Motor neuron (in vitro differentiated cells): ENCODE data around the gene TRAPPC4. TPM values are rescaled to one million over a fixed set of nuclear protein-coding genes. Genes with fewer than 3 reads are reported as not detected.
"Not testable (repeated sequence)": the region's sequence is repeated elsewhere in the genome, so short reads cannot be mapped to it uniquely, and the experiment has no call there.

Experiments used
- ATAC-seq, 8 experiments: fragments of 200-7000 bp; cut with Tn5 transposase; replicated peaks in 6 of 8; 2 replicates each; pipeline ENCODE4 v1.8.0; 2021; ENCODE audit warnings: mild to moderate bottlenecking in 8 of 8, moderate library complexity in 8 of 8
- H3K27ac ChIP-seq, 2 donors: fragments of 250-450 bp; sonication (Bioruptor Pico); 2 replicates each; pipeline ENCODE4 v1.9.0; 2021; ENCODE audit warnings: antibody characterized with exemption in 2 of 2, mild to moderate bottlenecking in 2 of 2, moderate library complexity in 1 of 2
- H3K4me1 ChIP-seq, 2 donors: fragments of 250-450 bp; sonication (Bioruptor Pico); replicated peaks in 1 of 2; 2 replicates each; pipeline ENCODE4 v1.6.1; 2021; ENCODE audit warnings: antibody characterized with exemption in 2 of 2, mild to moderate bottlenecking in 2 of 2, moderate library complexity in 1 of 2
- H3K4me3 ChIP-seq, 5 donors: fragments of 250-450 bp; sonication (Bioruptor Pico); 2 replicates each; pipeline ENCODE4 v1.9.0; 2021; ENCODE audit warnings: antibody characterized with exemption in 5 of 5, mild to moderate bottlenecking in 5 of 5, moderate library complexity in 4 of 5
- WGBS, 10 experiments: fragments of 450-650 bp; shearing (Covaris generic); methylation state at CpG; one replicate each; pipeline ENCODE4 v1.0.0; 2022; 5-methylcytosine and 5-hydroxymethylcytosine counted together
- in situ Hi-C, 9 experiments: fragments of 400-800 bp; cut with MboI; loops; one replicate each; pipeline ENCODE4 v1.15.0; 2021; ENCODE audit warnings: low sequenced_read_pairs in 9 of 9, low pct_unique_long_range_greater_than_20kb in 2 of 9; ENCODE audit not compliant: unreplicated experiment in 9 of 9
- total RNA-seq, 8 experiments: library from RNA; unstranded; fragments of 300-600 nt; gene quantifications; 2 replicates each; pipeline versions ENCODE4 v1.2.3 to v1.2.4, GENCODE V29; 2022

Gene TRAPPC4
- total RNA-seq, 8 experiments from 2014 or later, result 66.1 to 150 (median 105) TPM

- no peak overlapping the region for H3K27ac ChIP-seq
Measured at GRCh38 chr11:119048644-119049043, 30.1 kb downstream of the TRAPPC4 start.

GRCh38 chr11:119049081-119049480 is 30.5 kb downstream of the TRAPPC4 start:
- in situ Hi-C loops, result no loop called here
- Histone ChIP-seq H3K4me1 (no peaks in the 10 kb centered on the region), H3K4me3 (no peak overlapping the region), H3K27ac (no peak overlapping the region)
- 92 to 100% (median 95%) methylated on average over 2 to 5 of the region's 7 CpGs; no CpG with 5 or more reads in 7 of the 10 experiments for WGBS, 10 experiments
- peak in 1 of 8 experiments; percentile 10 for ATAC-seq

More at GRCh38 chr11:119048644-119049043, 30.1 kb downstream of the TRAPPC4 start:
- H3K4me1 ChIP-seq, result no peaks in the 10 kb centered on the region
- no peak overlapping the region for H3K4me3 ChIP-seq
- ATAC-seq, result no peak
- in situ Hi-C loops, result no loop called here
- WGBS, 10 experiments, result 62 to 100% (median 96%) methylated on average over 3 to 8 of the region's 9 CpGs; no CpG with 5 or more reads in 6 of the 10 experiments

- H3K4me1 ChIP-seq, result peaks cover 7% of the 10 kb centered on the region in 2 donors
- WGBS, 10 experiments, result 60 to 100% (median 86%) methylated on average over 1 to 5 of the region's 17 CpGs; no CpG with 5 or more reads in 6 of the 10 experiments
- H3K27ac ChIP-seq, result no peak overlapping the region
- in situ Hi-C loops, result no loop called here
- no peak overlapping the region for H3K4me3 ChIP-seq
- ATAC-seq, result peak in 1 of 8 experiments; percentile 5
Measured at GRCh38 chr11:119051440-119052162, 33.0 kb downstream of the TRAPPC4 start.

- ATAC-seq, result no peak
- no peak overlapping the region for H3K4me3 ChIP-seq
- peaks cover 7% of the 10 kb centered on the region in 2 donors for H3K4me1 ChIP-seq
- 93 to 100% (median 96%) methylated on average over 6 to 14 of the region's 23 CpGs; no CpG with 5 or more reads in 3 of the 10 experiments for WGBS, 10 experiments
- in situ Hi-C loops, result no loop called here
- no peak overlapping the region for H3K27ac ChIP-seq
Measured at GRCh38 chr11:119052163-119052814, 33.7 kb downstream of the TRAPPC4 start.

- 90 to 100% (median 100%) methylated on average over 2 to 4 of the region's 10 CpGs; no CpG with 5 or more reads in 7 of the 10 experiments for WGBS, 10 experiments
- H3K27ac ChIP-seq, result no peak overlapping the region
- ATAC-seq, result no peak
- in situ Hi-C loops, result no loop called here
- peaks cover 12 to 13% of the 10 kb centered on the region in 2 donors for H3K4me1 ChIP-seq
- H3K4me3 ChIP-seq, result no peak overlapping the region
Measured at GRCh38 chr11:119054418-119054817, 35.9 kb downstream of the TRAPPC4 start.

GRCh38 chr11:119055901-119056300 is 37.3 kb downstream of the TRAPPC4 start:
- Histone ChIP-seq H3K4me3 (peak overlapping the region; percentile 65 to 91 (median 77)), H3K27ac (peak overlapping the region in 1 of 2 donors; percentile 87), H3K4me1 (peaks cover 12 to 13% of the 10 kb centered on the region in 2 donors)
- no peak for ATAC-seq
- 13 to 82% (median 34%) methylated on average over 1 to 6 of the region's 6 CpGs; no CpG with 5 or more reads in 1 of the 10 experiments for WGBS, 10 experiments
- in situ Hi-C loops, result no loop called here

GRCh38 chr11:119056421-119056999 is 37.9 kb downstream of the TRAPPC4 start:
- peak; percentile 3 to 17 (median 7) for ATAC-seq
- WGBS, 10 experiments, result 0% methylated on average over 1 to 5 of the region's 48 CpGs; no CpG with 5 or more reads in 5 of the 10 experiments
- Histone ChIP-seq H3K4me1 (peaks cover 12 to 13% of the 10 kb centered on the region in 2 donors), H3K27ac (peak overlapping the region; percentile 84 to 87), H3K4me3 (peak overlapping the region; percentile 65 to 91 (median 77))
- in situ Hi-C loops, result no loop called here

DNA sequence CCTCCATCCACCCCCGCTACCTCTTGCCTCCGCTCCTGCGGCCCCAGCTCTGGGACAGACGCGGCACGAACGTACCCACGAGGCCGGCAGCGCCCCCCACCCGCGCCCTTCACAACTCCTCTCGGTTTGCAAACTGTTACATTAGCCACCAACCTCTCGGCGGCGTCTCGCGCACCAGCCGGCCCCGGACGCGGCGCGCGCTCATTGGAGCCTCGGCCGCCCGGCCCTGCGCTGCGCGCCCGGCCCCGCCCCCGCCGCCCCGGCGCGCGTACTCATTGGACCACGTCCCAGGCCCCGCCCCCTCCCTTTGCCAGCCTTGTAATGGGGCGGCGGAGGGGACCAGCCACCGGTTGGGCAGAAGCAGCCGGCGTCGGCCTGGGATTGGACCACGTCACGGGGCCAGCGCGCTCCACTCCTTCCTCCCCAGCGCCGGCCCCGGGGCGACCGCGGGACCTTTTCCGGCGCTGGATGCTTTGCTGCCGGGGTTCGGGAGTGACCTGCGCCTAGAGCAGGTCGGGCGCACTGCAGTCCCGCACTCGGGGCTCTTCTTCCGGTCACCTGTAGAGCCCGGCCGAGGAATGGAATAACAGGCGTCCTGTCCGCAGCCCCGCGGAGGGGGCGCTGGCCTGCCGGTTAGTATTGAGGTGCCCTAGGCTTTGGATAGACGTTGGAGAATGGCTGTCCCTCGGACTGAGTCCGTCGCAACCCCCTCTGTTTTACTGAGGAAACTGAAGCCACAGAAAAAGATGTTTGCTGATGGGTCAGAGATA is 38.6 kb downstream of the TRAPPC4 start, which contains the start of gene HYOU1:
Gene HYOU1 (minus strand): TSS at position 206 of the 770 bp plus-strand sequence. CDS start 1,045 bp downstream, outside the sequence.
- in situ Hi-C loops, result no loop called here
- Histone ChIP-seq H3K4me3 (peak within 1 kb of the TSS; percentile 65 to 91 (median 77)), H3K27ac (peak within 1 kb of the TSS; percentile 84 to 87), H3K4me1 (peaks cover 12 to 13% of the 10 kb centered on the region in 2 donors)
- WGBS, 10 experiments, result 0 to 9% (median 0%) methylated on average over 3 to 10 of the region's 79 CpGs; no CpG with 5 or more reads in 3 of the 10 experiments
- ATAC-seq, result peak; percentile 90 to 96 (median 94)

DNA sequence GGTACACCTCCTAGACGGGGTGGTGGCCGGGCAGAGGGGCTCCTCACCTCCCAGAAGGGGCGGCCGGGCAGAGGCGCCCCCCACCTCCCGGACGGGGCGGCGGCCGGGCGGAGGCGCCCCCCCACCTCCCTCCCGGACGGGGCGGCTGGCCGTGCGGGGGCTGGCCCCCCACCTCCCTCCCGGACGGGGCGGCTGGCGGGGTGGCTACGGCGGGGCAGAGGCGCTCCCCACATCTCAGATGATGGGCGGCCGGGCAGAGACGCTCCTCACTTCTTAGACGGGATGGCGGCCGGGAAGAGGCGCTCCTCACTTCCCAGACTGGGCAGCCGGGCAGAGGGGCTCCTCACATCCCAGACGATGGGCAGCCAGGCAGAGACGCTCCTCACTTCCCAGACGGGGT is 40.6 kb downstream of the TRAPPC4 start:
- H3K27ac ChIP-seq, ATAC-seq, H3K4me3 ChIP-seq, in situ Hi-C loops: not testable (repeated sequence)
- WGBS, 10 experiments, result no CpG with 5 or more reads among the region's 35 CpGs
- peaks cover 12 to 13% of the 10 kb centered on the region in 2 donors for H3K4me1 ChIP-seq

DNA sequence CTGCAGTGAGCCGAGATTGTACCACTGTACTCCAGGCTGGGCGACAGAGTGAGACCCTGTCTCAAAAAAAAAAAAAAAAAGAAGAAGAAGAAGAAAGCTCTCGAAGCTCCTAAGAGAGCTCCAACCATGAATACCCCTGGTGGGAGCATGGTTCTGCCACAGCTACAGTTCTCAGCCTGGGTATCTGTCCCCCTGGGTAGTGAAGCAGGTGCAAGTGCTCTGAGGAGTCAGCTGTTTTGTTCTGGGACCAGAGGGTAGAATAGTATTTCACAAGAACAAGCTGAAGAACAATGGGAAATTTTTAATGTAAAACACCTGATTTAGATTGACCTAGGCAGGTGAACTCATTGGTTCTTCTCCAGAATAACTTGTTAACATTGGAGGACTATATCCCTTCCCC is 42.7 kb downstream of the TRAPPC4 start:
- Histone ChIP-seq H3K4me1 (peaks cover 5 to 6% of the 10 kb centered on the region in 2 donors), H3K27ac (no peak overlapping the region), H3K4me3 (no peak overlapping the region)
- 60 to 100% (median 95%) methylated on average over 1 to 3 of the region's 3 CpGs; no CpG with 5 or more reads in 6 of the 10 experiments for WGBS, 10 experiments
- in situ Hi-C loops, result no loop called here
- no peak for ATAC-seq

DNA sequence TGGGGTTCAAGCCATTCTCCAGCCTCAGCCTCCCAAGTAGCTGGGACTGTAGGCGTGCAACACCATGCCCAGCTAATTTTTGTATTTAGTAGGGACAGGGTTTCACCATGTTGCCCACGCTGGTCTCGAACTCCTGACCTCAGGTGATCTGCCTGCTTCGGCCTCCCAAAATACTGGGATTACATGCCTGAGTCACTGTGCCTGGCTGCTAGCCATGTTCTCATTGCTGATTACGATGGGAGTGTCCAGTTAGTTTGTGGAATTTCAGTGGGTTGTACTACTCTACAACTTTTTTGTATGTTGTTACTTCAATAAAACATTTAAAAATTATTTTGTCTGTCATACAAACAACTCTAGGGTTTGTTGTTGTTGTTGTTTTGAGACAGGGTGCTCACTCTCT is 44.2 kb downstream of the TRAPPC4 start:
- ATAC-seq, result peak in 2 of 8 experiments; percentile 13 to 14
- H3K27ac ChIP-seq, result no peak overlapping the region
- WGBS, 10 experiments, result 31 to 100% (median 67%) methylated on average over 1 to 5 of the region's 5 CpGs; no CpG with 5 or more reads in 5 of the 10 experiments
- in situ Hi-C loops, result no loop called here
- H3K4me1 ChIP-seq, result peaks cover 6 to 10% of the 10 kb centered on the region in 2 donors
- no peak overlapping the region for H3K4me3 ChIP-seq

GRCh38 chr11:119065369-119065768 is 46.8 kb downstream of the TRAPPC4 start:
- peaks cover 6 to 9% of the 10 kb centered on the region in 2 donors for H3K4me1 ChIP-seq
- in situ Hi-C loops, result no loop called here
- H3K27ac ChIP-seq, result no peak overlapping the region
- H3K4me3 ChIP-seq, result no peak overlapping the region
- no peak for ATAC-seq
- WGBS, 10 experiments, result 0 to 100% (median 58%) methylated on average over 1 to 4 of the region's 4 CpGs; no CpG with 5 or more reads in 3 of the 10 experiments
